ENCODE data around the gene TOR1A. TPM values are rescaled to one million over a fixed set of nuclear protein-coding genes. Genes with fewer than 3 reads are reported as not detected.

TOR1A gene
- total RNA-seq, 2 donors from 2014 or later = 17.4 to 27.0 TPM

GRCh38 chr9:129781131-129781530, 42.8 kb downstream of the TOR1A start:
- Histone ChIP-seq H3K9me3 (no peaks in the 10 kb centered on the region), H3K36me3 (replicated peaks in 1 of 2; ENCODE audit: insufficient read depth in 1 of 2, low read depth in 2 of 2) (no peaks in the 10 kb centered on the region), H3K4me3 (no peak overlapping the region), H3K4me1 (no peaks in the 10 kb centered on the region), H3K27ac (no peak overlapping the region), H3K27me3 (no peaks in the 10 kb centered on the region)
- ATAC-seq (no peak), DNase-seq (no peak)
- TF ChIP-seq POLR2A (IDR thresholded peaks at IDR 0.05) = no peak
- TF ChIP-seq CTCF (IDR thresholded peaks at IDR 0.05) = no peak
- WGBS, 2 donors = 71 to 74% methylated on average over 8 of the region's 8 CpGs
- intact Hi-C loops (cut with DNase I) = loop anchor here (5.0 to 10.0 kb wide), 2 partner anchors 44 to 646 kb away; no protein-coding TSS in a partner anchor

- 87 to 96% methylated on average over 7 of the region's 7 CpGs for WGBS, 2 donors
These were observed 44.3 kb downstream of the TOR1A start for GRCh38 chr9:129779560-129780190.

GRCh38 chr9:129778469-129778868, 45.5 kb downstream of the TOR1A start:
- WGBS, 2 donors = 89 to 90% methylated on average over 2 to 3 of the region's 3 CpGs
- Histone ChIP-seq H3K9me3 (no peaks in the 10 kb centered on the region), H3K27ac (no peak overlapping the region), H3K4me3 (no peak overlapping the region), H3K4me1 (peaks cover 7% of the 10 kb centered on the region), H3K27me3 (no peaks in the 10 kb centered on the region), H3K36me3 (replicated peaks in 1 of 2; ENCODE audit: insufficient read depth in 1 of 2, low read depth in 2 of 2) (no peaks in the 10 kb centered on the region)
- no peak for TF ChIP-seq CTCF (IDR thresholded peaks at IDR 0.05)
- no peak for TF ChIP-seq POLR2A (IDR thresholded peaks at IDR 0.05)
- no peak for ATAC-seq
- intact Hi-C loops (cut with DNase I) = loop anchor here (10.0 kb wide), 1 partner anchor 124 kb away; no protein-coding TSS in a partner anchor
- DNase-seq = no peak

More at GRCh38 chr9:129779560-129780190, 44.3 kb downstream of the TOR1A start:
- no peak for TF ChIP-seq CTCF (IDR thresholded peaks at IDR 0.05)
- TF ChIP-seq POLR2A (IDR thresholded peaks at IDR 0.05) = no peak
- H3K27ac ChIP-seq = no peak overlapping the region
- no peaks in the 10 kb centered on the region for H3K4me1 ChIP-seq
- DNase-seq (no peak), ATAC-seq (no peak)
- intact Hi-C loops (cut with DNase I) = loop anchor here (5.0 to 10.0 kb wide), 3 partner anchors 42 to 645 kb away; no protein-coding TSS in a partner anchor
- H3K36me3 ChIP-seq (replicated peaks in 1 of 2; ENCODE audit: insufficient read depth in 1 of 2, low read depth in 2 of 2) = no peaks in the 10 kb centered on the region
- no peak overlapping the region for H3K4me3 ChIP-seq
- no peaks in the 10 kb centered on the region for H3K9me3 ChIP-seq
- no peaks in the 10 kb centered on the region for H3K27me3 ChIP-seq

GRCh38 chr9:129777769-129778130, 46.2 kb downstream of the TOR1A start:
- intact Hi-C loops (cut with DNase I) = loop anchor here (10.0 kb wide), 1 partner anchor 123 kb away; no protein-coding TSS in a partner anchor
- DNase-seq = no peak
- Histone ChIP-seq H3K9me3 (no peaks in the 10 kb centered on the region), H3K27me3 (no peaks in the 10 kb centered on the region), H3K27ac (no peak overlapping the region), H3K4me1 (peaks cover 11% of the 10 kb centered on the region), H3K36me3 (replicated peaks in 1 of 2; ENCODE audit: insufficient read depth in 1 of 2, low read depth in 2 of 2) (no peaks in the 10 kb centered on the region), H3K4me3 (no peak overlapping the region)
- no peak for ATAC-seq
- 72 to 82% methylated on average over 11 of the region's 11 CpGs for WGBS, 2 donors
- TF ChIP-seq POLR2A (IDR thresholded peaks at IDR 0.05) (no peak), CTCF (IDR thresholded peaks at IDR 0.05) (no peak)
